Measurements from ENCODE around the gene ACTL8. TPM values are rescaled to one million over a fixed set of nuclear protein-coding genes. Genes with fewer than 3 reads are reported as not detected.
A peak's percentile ranks its signal among the peaks of the same experiment; 100 is the strongest.

ACTL8 gene
- polyA plus RNA-seq, 1 donor (not counting 4 experiments of a cell fraction or from before 2014, with no cell fraction given): not detected

GRCh38 chr1:17875171-17875881 lies 120.2 kb downstream of the ACTL8 start:
- TF ChIP-seq, protein P1, sequence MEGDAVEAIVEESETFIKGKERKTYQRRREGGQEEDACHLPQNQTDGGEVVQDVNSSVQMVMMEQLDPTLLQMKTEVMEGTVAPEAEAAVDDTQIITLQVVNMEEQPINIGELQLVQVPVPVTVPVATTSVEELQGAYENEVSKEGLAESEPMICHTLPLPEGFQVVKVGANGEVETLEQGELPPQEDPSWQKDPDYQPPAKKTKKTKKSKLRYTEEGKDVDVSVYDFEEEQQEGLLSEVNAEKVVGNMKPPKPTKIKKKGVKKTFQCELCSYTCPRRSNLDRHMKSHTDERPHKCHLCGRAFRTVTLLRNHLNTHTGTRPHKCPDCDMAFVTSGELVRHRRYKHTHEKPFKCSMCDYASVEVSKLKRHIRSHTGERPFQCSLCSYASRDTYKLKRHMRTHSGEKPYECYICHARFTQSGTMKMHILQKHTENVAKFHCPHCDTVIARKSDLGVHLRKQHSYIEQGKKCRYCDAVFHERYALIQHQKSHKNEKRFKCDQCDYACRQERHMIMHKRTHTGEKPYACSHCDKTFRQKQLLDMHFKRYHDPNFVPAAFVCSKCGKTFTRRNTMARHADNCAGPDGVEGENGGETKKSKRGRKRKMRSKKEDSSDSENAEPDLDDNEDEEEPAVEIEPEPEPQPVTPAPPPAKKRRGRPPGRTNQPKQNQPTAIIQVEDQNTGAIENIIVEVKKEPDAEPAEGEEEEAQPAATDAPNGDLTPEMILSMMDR (optimal IDR thresholded peaks at IDR 0.05 in 1 of 3, IDR thresholded peaks at IDR 0.05 in 1 of 3, conservative IDR thresholded peaks at IDR 0.05 in 1 of 3; ENCODE audit: extremely low read depth in 1 of 3, insufficient read depth in 2 of 3, low read length in 3 of 3): no peak
- no peak for TF ChIP-seq EZH2 (IDR thresholded peaks at IDR 0.05; ENCODE audit: low read length)
- Histone ChIP-seq H3K27ac (ENCODE audit: control insufficient read depth, insufficient read depth, low read length) (peak overlapping the region; percentile 55), H2AFZ (ENCODE audit: control insufficient read depth, low read length) (no peak overlapping the region), H4K20me1 (ENCODE audit: control insufficient read depth, extremely low read depth, insufficient read depth, low read length) (no peaks in the 10 kb centered on the region), H3K79me2 (ENCODE audit: control insufficient read depth, insufficient read depth, low read length) (no peaks in the 10 kb centered on the region), H3K9me3 (ENCODE audit: control insufficient read depth, low read depth, low read length) (no peaks in the 10 kb centered on the region), H3K4me3 (ENCODE audit: control insufficient read depth in 2 of 3, extremely low read depth in 1 of 3, insufficient read depth in 2 of 3, low read depth in 1 of 3, low read length in 3 of 3) (no peak overlapping the region), H3K4me1 (ENCODE audit: control insufficient read depth, extremely low read depth, insufficient read depth, low read length) (peaks cover 33% of the 10 kb centered on the region), H3K36me3 (ENCODE audit: control insufficient read depth in 2 of 2, extremely low read depth in 1 of 2, insufficient read depth in 2 of 2, low read length in 2 of 2) (no peaks in the 10 kb centered on the region), H3K27me3 (ENCODE audit: control insufficient read depth, extremely low read depth, insufficient read depth, low read length) (no peaks in the 10 kb centered on the region), H3K9ac (ENCODE audit: control insufficient read depth, extremely low read depth, insufficient read depth, low read length) (peak overlapping the region; percentile 26), H3K9me1 (ENCODE audit: control insufficient read depth, extremely low read depth, insufficient read depth, low read length) (no peaks in the 10 kb centered on the region), H3K4me2 (ENCODE audit: control insufficient read depth, extremely low read depth, insufficient read depth, low read depth, low read length) (peak overlapping the region; percentile 55)
- dilution Hi-C loops (cut with MboI; ENCODE audit: extremely low pct_ligation_motif_present, low sequenced_read_pairs): no loop called here
- no peak for DNase-seq (ENCODE audit: low read depth, low spot score)
- peak; percentile 13 for FAIRE-seq

DNA sequence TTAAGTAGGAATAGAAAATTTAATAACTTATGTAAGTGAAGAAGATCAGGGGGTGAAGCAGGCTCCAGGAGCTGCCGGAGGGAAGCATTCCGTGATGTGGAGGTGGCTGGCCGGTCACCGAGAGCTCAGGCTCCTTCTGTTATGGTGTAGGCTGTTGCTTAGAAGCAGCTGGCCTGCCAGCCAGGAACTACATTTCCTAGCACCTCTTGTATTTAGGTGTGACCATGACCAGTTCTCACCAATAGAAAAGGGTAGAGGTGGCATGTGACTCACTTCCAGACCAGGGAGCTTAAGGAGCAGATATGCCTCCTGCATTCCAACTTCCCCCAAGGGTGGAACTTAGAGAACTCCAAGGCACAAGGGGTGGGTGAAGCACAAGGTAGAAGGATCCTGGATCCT lies 120.7 kb downstream of the ACTL8 start:
- dilution Hi-C loops (cut with MboI; ENCODE audit: extremely low pct_ligation_motif_present, low sequenced_read_pairs): no loop called here
- Histone ChIP-seq H3K9ac (ENCODE audit: control insufficient read depth, extremely low read depth, insufficient read depth, low read length) (no peak overlapping the region), H3K4me2 (ENCODE audit: control insufficient read depth, extremely low read depth, insufficient read depth, low read depth, low read length) (no peak overlapping the region), H3K9me1 (ENCODE audit: control insufficient read depth, extremely low read depth, insufficient read depth, low read length) (no peaks in the 10 kb centered on the region), H2AFZ (ENCODE audit: control insufficient read depth, low read length) (no peak overlapping the region), H3K79me2 (ENCODE audit: control insufficient read depth, insufficient read depth, low read length) (no peaks in the 10 kb centered on the region), H3K4me3 (ENCODE audit: control insufficient read depth in 2 of 3, extremely low read depth in 1 of 3, insufficient read depth in 2 of 3, low read depth in 1 of 3, low read length in 3 of 3) (no peak overlapping the region), H3K27me3 (ENCODE audit: control insufficient read depth, extremely low read depth, insufficient read depth, low read length) (no peaks in the 10 kb centered on the region), H3K9me3 (ENCODE audit: control insufficient read depth, low read depth, low read length) (no peaks in the 10 kb centered on the region), H3K36me3 (ENCODE audit: control insufficient read depth in 2 of 2, extremely low read depth in 1 of 2, insufficient read depth in 2 of 2, low read length in 2 of 2) (no peaks in the 10 kb centered on the region), H4K20me1 (ENCODE audit: control insufficient read depth, extremely low read depth, insufficient read depth, low read length) (no peaks in the 10 kb centered on the region), H3K4me1 (ENCODE audit: control insufficient read depth, extremely low read depth, insufficient read depth, low read length) (peaks cover 33% of the 10 kb centered on the region), H3K27ac (ENCODE audit: control insufficient read depth, insufficient read depth, low read length) (no peak overlapping the region)
- no peak for TF ChIP-seq EZH2 (IDR thresholded peaks at IDR 0.05; ENCODE audit: low read length)
- TF ChIP-seq, protein P1 (optimal IDR thresholded peaks at IDR 0.05 in 1 of 3, IDR thresholded peaks at IDR 0.05 in 1 of 3, conservative IDR thresholded peaks at IDR 0.05 in 1 of 3; ENCODE audit: extremely low read depth in 1 of 3, insufficient read depth in 2 of 3, low read length in 3 of 3): no peak
- peak; percentile 44 for FAIRE-seq
- DNase-seq (ENCODE audit: low read depth, low spot score): no peak

Other genes starting within 250 kb of the ACTL8 start
- gene ARHGEF10L, start 215.6 kb upstream of the ACTL8 start, polyA plus RNA-seq: 2.4 to 5.1 TPM (median 2.8 TPM) in 3 replicates

All from keratinocyte (primary cell).